OCI-M2 (cell line): ENCODE data around the gene TMC5.

ENCODE experiments used
- DNase-seq: peaks from one replicate; lab custom pipeline; 2025; ENCODE audit not compliant: unreplicated experiment; lab: John Stamatoyannopoulos, UW

Gene TMC5

DNA sequence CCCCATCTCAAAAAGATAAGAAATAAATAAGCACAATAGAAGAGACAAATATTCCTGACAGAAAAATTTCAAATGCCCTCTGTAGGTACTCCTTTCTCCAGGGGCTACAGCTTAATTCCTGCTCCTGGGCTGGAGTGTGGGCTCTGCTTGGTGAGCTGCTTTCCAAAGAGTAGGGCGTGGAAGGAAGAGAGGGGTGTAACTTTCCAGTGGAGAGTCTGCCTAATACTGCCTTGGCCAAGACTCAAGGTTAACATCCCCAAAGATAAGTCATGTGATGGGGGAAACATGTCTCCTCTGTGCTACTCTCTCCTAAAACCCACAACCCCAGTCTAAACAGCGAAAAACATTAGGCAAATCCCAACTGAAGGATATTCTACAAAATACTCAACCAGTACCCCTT, 42.7 kb downstream of the TMC5 start:
- no peak for DNase-seq

DNA sequence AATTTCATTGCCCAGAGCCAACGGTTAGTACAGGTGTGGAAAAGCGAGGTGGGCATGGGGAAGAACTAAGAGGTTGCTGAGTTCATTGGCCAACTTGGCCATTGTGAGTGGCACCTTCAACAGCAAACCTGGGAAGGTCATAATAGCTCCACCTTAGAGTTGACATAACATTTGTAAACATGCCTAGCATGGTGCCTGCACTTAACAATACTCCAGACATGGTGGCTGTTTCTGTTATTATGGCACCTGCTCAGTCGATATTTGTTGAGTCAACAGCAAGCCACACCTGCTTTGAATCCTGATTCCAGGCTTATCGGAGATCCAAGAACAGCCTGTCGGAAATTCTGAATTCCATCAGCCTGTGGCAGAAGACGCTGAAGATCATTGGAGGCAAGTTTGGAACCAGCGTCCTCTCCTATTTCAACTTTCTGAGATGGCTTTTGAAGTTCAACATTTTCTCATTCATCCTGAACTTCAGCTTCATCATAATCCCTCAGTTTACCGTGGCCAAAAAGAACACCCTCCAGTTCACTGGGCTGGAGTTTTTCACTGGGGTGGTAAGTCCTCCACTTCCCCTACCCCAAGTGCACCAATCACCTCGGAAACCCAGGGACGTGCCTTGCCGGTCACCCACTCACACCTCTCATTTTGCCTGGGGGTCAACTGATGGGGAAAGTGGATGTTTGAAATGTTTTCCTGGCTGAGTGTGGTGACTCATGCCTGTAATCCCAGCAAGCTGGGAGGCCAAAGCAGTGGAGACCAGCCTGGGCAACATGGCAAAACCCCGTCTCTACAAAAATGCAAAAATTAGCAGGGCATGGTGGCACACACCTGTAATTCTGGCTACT, 46.0 kb downstream of the TMC5 start:
- DNase-seq = no peak

DNA sequence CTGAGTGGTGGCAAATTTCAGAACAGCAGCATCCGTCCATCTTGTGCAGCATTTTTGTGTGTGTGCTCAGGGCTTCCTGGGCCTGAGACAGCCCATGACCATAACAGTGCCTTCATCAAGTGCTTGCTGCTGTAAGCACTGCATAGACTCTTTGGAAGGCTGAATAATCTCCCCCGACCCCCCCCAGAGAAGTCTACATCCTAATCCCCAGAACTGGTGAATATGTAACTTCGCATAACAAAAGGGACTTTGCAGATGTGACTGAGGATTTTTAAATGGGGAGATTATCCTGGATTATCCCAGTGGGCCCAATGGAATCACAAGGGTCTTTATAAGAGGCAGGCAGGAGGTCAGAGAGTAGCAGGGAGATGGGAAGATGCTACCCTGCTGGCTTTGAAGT, 50.6 kb downstream of the TMC5 start:
- DNase-seq = no peak

DNA sequence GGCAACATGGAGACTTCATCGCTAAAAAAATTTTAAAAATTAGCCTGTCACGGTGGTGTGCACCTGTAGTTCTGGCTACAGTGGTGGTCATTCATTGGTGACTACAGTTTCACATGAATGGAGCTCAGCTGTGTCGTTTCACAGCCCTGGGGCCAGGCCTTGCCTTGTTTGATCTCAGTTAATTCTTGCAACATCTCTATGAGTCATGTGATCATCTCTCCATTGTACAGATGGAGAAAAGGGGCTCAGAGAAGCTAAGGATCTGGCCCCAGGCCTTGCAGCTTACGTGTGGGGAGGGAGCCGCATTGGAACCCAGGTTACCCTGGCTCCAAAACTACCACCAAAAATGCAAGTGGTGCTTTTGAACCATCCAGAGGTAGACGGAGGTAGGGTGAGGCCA, 54.8 kb downstream of the TMC5 start:
- no peak for DNase-seq

DNA sequence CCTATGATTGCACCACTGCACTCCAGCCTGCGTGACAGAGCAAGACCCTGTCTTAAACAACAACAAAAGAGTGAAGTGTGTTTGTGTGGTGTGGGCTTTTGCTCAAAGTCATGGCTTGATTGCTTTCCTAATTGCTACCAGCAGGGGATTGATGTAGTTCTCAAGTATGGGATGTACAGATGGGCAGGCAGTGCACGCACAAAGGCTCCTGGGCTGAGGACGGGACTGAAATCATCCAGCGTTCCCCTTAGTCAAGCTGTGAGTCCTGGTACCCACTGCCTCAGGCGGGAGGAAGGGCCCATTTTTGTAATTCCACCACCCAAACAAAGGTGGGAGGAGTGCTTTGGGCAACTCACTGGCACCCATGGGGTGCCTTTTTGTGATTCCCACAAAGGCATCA, 56.9 kb downstream of the TMC5 start:
- DNase-seq = no peak

DNA sequence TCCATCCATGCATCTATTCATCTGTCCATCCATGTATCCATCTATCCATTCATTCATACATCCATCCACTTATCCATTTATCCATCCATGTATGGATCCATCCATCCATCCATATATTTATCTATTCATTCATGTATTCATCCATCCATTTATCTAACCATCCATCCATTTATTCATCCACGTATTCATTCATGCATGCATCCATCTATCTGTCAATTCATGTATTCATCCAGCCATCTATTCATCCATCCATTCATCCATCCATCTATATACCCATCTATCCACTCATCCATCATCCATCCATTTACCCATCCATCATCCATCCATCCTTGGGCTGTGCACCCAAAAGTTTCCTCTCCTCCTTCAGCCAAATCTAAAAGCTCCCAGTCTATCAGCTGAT, 60.8 kb downstream of the TMC5 start:
- no peak for DNase-seq

DNA sequence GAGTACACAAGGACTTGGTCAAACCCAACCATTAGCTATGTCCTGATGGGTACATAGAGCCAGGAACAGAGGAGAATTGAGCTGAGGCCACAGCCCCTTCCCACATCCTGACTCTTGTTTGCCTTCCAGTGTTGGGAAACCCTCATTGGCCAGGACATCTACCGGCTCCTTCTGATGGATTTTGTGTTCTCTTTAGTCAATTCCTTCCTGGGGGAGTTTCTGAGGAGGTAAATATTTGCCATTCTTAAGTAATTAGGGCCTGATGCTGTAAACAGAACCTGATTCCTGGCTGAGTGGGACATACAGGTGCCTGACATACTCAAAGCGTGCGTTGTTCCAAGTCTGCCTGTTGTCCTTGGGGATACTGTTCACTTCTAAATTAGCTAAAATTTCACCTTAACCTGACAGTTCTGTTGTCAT, 61.6 kb downstream of the TMC5 start:
- DNase-seq = no peak

DNA sequence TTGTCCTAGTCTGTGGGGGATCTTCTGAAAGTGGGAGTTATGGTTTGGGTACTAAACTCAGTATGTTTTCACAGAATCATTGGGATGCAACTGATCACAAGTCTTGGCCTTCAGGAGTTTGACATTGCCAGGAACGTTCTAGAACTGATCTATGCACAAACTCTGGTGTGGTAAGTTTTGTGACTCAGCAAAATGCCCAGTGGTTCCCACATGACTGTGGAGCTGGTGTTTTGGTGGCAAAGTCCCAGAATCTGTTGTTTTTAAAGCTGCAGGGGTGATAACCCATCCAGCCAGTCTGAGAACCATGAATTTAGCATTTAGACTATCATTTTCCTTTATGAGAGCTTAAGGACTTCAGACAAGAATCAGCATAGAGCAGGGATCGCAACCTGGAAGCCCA, 63.6 kb downstream of the TMC5 start:
- no peak for DNase-seq

DNA sequence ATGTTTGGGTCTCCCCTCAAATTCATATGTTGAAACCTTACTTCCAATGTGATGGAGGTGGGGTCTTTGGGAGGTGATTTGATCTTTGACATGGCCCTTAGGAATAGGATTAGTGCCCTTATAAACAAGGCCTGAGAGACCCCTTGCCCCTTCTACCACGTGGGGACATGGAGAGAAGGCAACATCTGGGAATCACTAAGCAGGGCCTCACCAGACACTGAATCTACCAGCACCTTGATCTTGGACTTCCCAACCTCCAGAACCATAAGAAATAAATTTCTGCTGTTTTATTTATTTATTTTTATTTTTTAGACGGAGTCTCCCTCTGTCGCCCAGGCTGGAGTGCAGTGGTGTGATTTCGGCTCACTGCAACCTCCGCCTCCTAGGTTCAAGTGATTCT, 64.1 kb downstream of the TMC5 start:
- no peak for DNase-seq

DNA sequence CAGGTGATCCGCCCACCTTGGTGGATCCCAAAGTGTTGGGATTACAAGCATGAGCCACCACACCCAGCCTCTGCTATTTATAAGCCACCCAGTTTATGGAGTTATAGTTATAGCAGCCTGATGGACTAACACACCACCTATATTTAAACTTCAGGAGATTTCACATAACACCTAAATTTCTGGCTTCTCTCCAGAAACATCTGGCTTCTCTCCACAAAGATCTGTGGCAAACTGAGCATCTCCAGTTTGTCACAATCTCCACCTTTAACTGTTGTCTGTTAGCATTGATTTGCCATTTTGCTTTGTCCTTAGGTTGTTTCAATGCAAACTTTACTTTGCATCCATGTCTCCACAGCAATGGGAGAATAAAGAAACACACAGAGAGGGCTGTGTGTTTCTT, 64.6 kb downstream of the TMC5 start:
- no peak for DNase-seq

DNA sequence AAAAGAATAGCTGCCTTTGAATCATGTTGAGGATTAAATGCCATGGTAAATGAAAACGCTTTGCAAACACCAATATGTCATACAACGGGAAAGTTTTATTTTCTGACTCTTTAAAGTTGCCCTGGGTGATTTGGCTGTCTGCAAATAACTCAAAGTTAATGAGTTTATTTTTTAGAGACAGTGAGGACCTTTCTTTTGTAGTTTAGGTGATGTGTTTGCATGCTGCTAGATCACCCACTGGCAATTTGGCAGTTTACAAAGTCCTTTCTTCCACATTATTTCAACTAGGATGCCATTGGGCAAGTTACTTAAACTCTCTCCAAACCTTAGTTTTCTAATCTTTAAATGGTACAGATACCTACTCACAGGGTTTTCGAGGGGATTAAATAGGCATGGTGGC, 66.4 kb downstream of the TMC5 start:
- no peak for DNase-seq

DNA sequence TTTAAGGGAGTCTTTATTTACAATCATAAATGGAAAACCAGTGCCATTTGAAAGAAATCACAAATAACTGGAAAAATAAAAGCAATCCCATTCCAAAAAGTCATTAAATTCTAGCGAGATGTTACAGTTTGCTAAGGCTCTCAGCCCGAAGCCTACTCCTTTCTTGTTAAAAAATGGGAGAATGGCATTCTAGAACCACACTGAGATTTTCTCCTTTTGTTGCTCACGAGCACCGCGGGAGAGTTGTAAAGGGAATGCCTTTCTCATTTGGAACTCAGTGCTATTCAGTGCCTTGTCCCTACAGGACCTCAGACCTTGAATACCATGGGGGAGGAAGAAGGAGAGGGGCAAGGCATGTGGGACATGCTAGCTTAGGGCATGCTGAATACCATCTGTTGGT, 67.9 kb downstream of the TMC5 start:
- no peak for DNase-seq

DNA sequence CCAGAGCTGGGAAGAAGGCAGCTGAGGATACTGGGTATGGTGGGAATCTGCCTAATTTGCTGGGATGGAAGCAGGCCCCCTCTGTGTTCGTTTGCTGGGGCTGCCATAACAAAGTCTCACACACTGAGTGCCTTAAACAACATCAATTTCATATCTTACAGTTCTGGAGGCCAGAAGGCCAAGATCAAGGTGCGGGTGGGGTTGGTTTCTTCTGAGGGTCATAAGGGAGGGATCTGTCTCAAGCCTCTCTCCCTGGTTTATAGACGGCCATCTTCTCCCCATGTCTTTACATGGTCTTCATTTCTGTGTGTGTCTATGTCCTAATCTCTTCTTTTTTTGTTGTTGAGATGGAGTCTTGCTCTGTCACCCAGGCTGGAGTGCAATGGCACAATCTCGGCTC, 68.4 kb downstream of the TMC5 start:
- no peak for DNase-seq

DNA sequence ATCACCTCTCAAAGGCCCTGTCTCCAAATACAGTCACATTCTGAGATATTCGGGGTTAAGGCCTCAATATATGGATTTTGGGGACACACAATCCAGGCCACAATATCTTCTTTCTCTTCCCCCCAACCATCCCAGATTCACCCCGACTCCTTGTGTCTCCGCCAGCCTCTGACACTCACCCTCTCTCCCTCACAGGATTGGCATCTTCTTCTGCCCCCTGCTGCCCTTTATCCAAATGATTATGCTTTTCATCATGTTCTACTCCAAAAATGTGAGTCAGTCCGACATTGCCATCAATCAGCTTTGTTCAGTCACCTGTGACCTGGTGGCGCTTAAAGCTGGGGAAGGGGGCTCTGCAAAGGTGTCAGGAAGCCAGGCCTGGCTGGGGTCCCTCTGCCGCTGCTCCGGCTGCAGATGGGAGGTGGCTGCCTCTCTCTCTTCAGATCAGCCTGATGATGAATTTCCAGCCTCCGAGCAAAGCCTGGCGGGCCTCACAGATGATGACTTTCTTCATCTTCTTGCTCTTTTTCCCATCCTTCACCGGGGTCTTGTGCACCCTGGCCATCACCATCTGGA, 69.2 kb downstream of the TMC5 start:
- DNase-seq = no peak

DNA sequence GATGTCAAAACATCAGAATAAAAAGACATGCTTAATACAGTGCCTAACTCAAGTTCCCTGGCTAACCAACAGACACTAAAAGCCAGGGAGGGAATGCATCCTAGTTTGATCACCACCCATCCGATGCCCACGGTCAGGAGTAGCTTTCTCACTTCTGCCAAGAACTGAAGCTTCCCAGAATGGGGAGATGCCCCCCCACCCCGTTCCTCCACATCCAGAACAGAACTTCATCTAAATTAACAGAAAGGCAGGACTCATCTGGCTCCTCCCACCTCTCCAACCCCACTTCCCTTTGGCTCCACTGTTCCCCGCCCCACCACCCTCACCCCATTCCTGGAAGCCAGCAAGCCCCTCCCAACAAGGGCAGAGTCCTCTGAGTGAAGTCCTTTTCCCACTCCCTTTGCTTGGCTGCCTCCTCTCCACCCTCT, 70.5 kb downstream of the TMC5 start:
- peak; percentile 55 for DNase-seq

DNA sequence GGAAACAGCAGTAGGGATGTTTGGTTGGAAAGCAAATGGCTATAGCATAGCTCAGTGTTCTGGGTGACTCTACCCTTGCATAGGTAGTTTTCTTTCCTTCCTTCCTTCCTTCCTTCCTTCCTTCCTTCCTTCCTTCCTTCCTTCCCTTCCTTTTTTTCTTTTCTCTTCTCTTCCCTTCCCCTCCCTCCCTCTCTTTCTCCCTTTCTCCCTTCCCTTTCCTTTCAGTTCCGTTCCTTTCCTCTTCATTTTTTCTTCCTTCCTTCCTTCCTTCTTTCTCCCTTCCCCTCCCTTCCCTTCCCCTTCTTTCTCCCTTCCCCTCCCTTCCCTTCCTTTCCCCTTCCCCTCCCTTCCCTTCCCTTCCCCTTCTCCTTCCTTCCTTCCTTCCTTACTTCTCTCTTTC, 72.9 kb downstream of the TMC5 start:
- no peak for DNase-seq

DNA sequence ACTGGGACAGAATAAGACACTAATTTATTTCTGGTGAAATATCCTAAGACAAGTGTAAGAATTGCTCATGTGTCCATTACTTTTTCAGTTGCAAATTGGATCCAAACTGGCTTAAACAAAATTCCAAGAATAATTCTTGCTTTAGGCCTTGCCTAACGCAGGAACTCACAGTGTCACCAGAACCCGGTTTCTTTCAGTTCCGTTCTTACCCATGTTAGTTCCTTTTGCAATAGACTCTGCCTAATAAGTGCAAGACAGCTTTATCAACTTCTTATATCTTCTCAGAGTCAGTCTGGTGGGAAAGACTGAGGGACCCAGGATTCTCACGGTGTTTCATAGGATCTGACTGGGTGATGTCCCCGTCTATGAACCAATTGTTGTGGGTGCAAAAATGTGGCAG, 79.5 kb downstream of the TMC5 start:
- DNase-seq = no peak

DNA sequence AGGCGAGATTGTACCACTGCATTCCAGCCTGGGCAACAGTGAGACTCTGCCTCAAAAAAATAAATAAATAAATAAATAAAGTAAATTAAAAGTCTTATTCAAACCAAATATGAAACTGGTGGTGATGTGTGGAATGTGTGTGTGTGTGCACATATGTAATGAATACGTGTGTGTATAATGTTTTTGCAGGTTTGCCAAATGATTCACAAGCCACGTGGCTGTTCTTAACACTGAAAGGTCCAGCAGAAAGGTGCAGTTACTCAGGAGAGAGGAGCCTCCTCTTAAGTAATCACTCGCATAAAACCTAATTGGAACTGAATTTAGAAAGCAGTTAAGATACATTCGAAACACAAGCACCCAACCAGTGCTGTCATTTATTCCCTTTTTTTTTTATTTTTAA, 81.3 kb downstream of the TMC5 start:
- DNase-seq = no peak

DNA sequence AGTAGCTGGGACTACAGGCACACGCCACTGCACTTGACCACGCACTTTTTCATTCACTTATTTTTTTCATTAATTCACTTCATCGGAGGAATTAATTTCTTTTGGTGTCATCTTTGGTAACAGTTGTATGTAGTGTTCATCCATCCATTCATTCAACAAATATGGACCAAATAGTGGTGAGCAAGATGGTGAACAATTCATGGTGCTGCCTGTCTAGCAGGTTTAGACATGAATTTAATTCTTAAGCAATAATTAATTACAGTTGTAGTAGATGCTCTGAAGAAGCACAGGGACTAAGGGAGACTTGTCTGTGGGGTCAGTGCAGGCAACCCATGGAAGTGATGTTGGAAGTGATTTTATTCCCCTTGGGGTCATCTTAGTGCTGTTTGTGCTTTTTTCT, 81.8 kb downstream of the TMC5 start:
- DNase-seq = no peak

DNA sequence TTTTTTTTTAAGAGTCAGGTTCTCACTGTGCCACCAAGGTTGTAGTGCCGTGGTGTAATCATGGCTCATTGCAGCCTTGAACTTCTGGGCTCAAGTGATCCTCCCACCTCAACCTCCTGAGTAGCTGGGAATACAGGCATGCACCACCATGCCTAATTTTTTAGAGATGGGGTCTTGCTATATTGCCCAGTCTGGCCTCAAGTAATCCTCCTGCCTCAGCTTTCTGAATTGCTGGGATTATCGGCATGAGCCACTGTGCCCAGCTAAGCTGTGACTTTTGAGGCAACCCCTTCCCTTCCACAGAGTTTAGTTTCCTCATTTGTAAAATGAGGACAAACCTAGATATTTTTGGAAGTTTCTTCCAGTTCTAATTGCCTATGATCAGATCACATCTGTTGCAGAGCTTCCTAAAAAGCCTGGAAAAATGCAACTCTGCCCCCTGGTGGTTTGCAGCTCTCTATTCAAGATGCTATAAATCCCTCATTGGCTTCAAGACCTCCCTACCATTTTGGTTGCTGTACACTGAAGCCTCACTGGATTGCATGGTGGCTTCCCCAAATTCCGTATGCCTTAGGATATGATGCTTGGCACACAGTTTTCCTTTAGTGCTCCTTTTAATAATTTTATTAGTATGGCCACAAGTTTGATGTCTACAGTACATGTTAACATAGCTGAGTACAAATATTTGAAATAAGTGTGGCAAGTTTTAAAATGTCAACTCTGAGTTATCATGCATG, 84.9 kb downstream of the TMC5 start:
- DNase-seq = no peak

DNA sequence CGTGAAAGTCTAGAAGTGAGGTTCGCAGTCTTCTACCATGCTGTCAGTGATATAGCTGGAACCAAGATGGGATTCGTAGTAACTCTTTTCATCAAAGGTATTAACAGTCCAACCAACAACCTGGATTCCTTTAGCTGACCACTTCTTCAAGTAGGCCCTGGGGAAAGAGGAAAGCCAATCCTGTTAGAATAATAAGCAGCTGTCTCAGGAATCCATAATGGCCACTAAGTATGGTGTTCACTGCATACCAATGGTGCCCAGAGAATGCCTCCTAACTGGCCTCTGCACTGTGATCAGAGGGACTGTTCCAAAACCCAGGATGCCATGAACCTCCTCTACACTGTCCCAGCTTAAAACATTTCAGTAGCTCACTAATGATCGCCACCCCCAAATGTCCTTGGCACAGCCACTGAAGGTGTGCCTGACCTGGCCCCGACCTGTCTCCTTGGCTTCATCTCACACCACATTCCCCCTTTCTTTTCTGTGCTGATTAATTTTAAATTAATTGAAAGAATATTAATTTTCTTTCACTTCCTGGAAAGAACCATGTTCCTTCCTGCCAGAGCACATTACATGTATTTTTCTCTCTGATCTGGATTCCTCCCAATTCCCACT, 85.9 kb downstream of the TMC5 start:
- DNase-seq = no peak
